Gastrocnemius medialis (tissue), 4 donors: ENCODE data around the gene PPP1R9B. TPM values are rescaled to one million over a fixed set of nuclear protein-coding genes. Genes with fewer than 3 reads are reported as not detected.

Experiments used
- ATAC-seq, 2 donors: fragments of 150-250 bp; one replicate each; pipeline ENCODE4 v1.9.1; 2016
- DNase-seq, 2 donors: peaks; one replicate each; pipeline ENCODE4 v3.0.0-alpha.2; 2019
- H3K27ac ChIP-seq, 4 donors: fragments of 200-600 bp; sonication (generic); 1 replicate in 1 of 4; 2 replicates in 3 of 4; pipeline ENCODE4 v1.5.1; 2016 to 2018; ENCODE audit warnings: mild to moderate bottlenecking in 2 of 4, moderate library complexity in 1 of 4
- H3K27me3 ChIP-seq, 3 donors: fragments of 200-600 bp; sonication (generic) in 2 of 3; 1 replicate in 1 of 3; 2 replicates in 2 of 3; pipeline versions ENCODE4 v1.5.1 to v1.6.0; 2016 to 2019; ENCODE audit warnings: mild to moderate bottlenecking in 1 of 3, moderate library complexity in 1 of 3
- H3K36me3 ChIP-seq, 2 donors: fragments of 200-600 bp; sonication (generic) in 1 of 2; one replicate each; pipeline ENCODE4 v1.5.1; 2017 to 2018
- H3K4me1 ChIP-seq, 2 donors: fragments of 200-600 bp; sonication (generic) in 1 of 2; one replicate each; pipeline ENCODE4 v1.5.1; 2016 to 2017; ENCODE audit warnings: mild to moderate bottlenecking in 2 of 2
- H3K4me3 ChIP-seq, 4 donors: fragments of 200-600 bp; sonication (generic) in 3 of 4; 1 replicate in 1 of 4; 2 replicates in 3 of 4; pipeline ENCODE4 v1.5.1; 2016 to 2019; ENCODE audit warnings: mild to moderate bottlenecking in 2 of 4
- H3K9me3 ChIP-seq, 3 donors: fragments of 200-600 bp; sonication (generic) in 2 of 3; 1 replicate in 1 of 3; 2 replicates in 2 of 3; pipeline ENCODE4 v1.5.1; 2016 to 2019
- POLR2A ChIP-seq, 2 donors: fragments of 450-650 bp; IDR thresholded peaks; one replicate each; pipeline ENCODE4 v1.6.1; 2017; ENCODE audit warnings: antibody characterized with exemption in 2 of 2, mild to moderate bottlenecking in 2 of 2, moderate library complexity in 2 of 2
- in situ Hi-C, 4 donors: fragments of 200-750 bp; cut with MboI; loops; one replicate each; pipeline versions ENCODE4 v1.15.0 to v1.8.0; 2017; ENCODE audit warnings: low sequenced_read_pairs in 4 of 4
- intact Hi-C: fragments of 100-400 bp; cut with DNase I; formaldehyde crosslinking; loops from one replicate; pipeline ENCODE4 v1.15.1; 2023; ENCODE audit warnings: low total_unique reads
- total RNA-seq, 4 donors: library from RNA; depleted of rRNA; stranded (reverse); fragments of >200 nt; gene quantifications; one replicate each; pipeline versions ENCODE4 v1.1.0 to v1.2.3, GENCODE V29; 2016
- TF ChIP-seq, protein P1 (sequence below), 5 experiments: fragments of 450-650 bp in 3 of 5; fragments of 200-600 bp in 2 of 5; sonication (generic) in 2 of 5; IDR thresholded peaks in 4 of 5; conservative IDR thresholded peaks in 1 of 5; 1 replicate in 4 of 5; 2 replicates in 1 of 5; pipeline ENCODE4 v1.5.1; 2016 to 2019; ENCODE audit warnings: antibody characterized with exemption in 5 of 5, mild to moderate bottlenecking in 3 of 5, moderate library complexity in 3 of 5

The PPP1R9B gene
- total RNA-seq, 4 donors from 2014 or later, result 4.7 to 18.8 (median 11.0) TPM

DNA sequence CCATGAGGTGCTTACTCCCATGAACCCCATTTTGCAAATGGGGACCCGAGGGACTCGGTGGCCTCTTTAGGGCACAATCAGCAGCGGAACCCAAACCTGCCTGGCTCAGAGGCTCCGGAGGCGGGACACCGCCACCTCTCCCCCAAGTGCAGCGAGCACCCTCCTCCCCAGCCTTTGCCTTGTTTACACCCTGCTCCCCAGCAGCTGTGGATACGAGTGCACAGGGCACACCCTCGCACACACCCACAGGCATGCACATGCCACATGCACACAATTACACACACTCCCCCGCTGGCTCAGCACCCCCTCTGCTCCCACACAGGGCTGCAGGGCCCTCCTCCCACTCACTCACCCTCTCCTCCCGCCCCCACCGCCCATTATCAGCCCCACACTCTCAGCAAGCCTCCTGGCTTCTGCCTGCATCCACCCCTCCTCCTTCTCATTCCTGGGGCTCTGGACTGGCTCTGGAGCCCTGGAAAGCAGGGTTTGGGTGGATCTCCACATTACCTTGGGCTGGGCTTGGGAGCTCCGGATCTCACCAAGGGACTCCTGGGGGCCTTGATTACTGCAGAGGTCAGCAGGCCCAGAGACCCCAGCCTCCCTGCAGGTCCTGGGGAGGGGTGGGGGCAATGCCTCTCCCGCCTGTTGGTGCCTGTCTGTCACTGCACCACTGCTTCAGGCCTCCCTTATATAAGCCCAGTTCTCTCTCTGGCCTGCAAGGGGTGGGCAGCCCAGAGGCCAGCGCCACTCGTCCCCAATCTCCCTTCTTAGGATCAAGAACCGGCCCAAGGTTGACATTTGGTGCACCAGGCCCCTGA is 48.9 kb downstream of the PPP1R9B start:
- Histone ChIP-seq H3K4me1 (peaks cover 70 to 79% of the 10 kb centered on the region in 2 donors), H3K36me3 (peaks cover 0 to 4% of the 10 kb centered on the region in 2 donors), H3K27me3 (no peaks in the 10 kb centered on the region), H3K4me3 (peak overlapping the region in 3 of 4 donors; percentile 25 to 38 (median 35)), H3K9me3 (no peaks in the 10 kb centered on the region), H3K27ac (peak overlapping the region; percentile 96 to 99 (median 98))
- DNase-seq, result peak in 1 of 2 donors; percentile 55
- TF ChIP-seq, protein P1, sequence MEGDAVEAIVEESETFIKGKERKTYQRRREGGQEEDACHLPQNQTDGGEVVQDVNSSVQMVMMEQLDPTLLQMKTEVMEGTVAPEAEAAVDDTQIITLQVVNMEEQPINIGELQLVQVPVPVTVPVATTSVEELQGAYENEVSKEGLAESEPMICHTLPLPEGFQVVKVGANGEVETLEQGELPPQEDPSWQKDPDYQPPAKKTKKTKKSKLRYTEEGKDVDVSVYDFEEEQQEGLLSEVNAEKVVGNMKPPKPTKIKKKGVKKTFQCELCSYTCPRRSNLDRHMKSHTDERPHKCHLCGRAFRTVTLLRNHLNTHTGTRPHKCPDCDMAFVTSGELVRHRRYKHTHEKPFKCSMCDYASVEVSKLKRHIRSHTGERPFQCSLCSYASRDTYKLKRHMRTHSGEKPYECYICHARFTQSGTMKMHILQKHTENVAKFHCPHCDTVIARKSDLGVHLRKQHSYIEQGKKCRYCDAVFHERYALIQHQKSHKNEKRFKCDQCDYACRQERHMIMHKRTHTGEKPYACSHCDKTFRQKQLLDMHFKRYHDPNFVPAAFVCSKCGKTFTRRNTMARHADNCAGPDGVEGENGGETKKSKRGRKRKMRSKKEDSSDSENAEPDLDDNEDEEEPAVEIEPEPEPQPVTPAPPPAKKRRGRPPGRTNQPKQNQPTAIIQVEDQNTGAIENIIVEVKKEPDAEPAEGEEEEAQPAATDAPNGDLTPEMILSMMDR (IDR thresholded peaks at IDR 0.05 in 4 of 5, conservative IDR thresholded peaks at IDR 0.05 in 1 of 5), result peak in 1 of 5 experiments; percentile 15
- TF ChIP-seq POLR2A (IDR thresholded peaks at IDR 0.05), result no peak
- intact Hi-C loops (no loop called here), in situ Hi-C loops (no loop called here)
- ATAC-seq, result peak; percentile 12 to 32

DNA sequence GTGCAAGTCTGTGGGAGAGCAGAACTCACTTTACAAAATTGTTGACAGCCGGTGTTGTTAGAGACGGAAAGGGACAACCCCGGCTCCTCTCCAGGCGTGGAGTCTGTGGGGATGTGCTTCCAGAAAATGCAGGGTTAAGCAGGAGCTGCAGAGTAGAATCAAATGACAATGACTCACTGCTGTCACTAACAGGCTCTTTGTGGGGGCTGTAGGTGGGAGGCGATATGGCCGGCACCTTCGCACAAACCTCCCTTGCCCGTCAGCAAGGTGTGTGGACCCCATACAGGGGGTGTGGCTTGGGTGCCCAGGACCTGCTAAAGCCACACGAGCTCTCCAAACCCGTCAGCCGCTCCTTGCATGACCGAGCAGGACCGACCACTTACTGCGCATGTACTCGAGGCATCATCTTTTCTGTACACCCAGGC is 49.5 kb downstream of the PPP1R9B start:
- ATAC-seq (peak; percentile 24 to 45), DNase-seq (peak in 1 of 2 donors; percentile 67)
- intact Hi-C loops (no loop called here), in situ Hi-C loops (no loop called here)
- TF ChIP-seq POLR2A (IDR thresholded peaks at IDR 0.05), result peak; percentile 22 to 44
- TF ChIP-seq, protein P1 (IDR thresholded peaks at IDR 0.05 in 4 of 5, conservative IDR thresholded peaks at IDR 0.05 in 1 of 5), result no peak
- H3K4me1 ChIP-seq, result peaks cover 77 to 86% of the 10 kb centered on the region in 2 donors
- H3K27ac ChIP-seq, result peak overlapping the region; percentile 96 to 99 (median 98)
- H3K4me3 ChIP-seq, result peak overlapping the region; percentile 9 to 38 (median 30)
- no peaks in the 10 kb centered on the region for H3K36me3 ChIP-seq
- H3K27me3 ChIP-seq, result no peaks in the 10 kb centered on the region
- H3K9me3 ChIP-seq, result no peaks in the 10 kb centered on the region

DNA sequence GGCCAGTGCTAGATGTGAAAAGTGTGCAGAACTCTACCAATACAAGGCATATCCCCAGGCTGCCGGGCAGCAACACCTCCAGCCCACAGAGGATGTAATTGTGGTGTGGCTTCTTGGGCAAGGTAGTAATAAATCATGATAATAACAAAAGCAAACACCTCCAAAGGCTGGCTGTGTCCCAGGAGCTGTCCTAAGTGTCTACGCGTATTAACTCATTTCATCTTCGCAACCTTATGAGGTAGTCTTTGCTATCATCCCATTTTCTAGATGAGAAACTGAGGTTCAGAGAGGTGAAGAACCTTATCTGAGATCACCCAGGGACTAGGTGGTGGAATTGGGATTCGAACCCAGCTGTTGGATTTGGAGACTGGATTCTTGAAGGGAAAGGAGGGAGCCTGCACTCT is 50.0 kb downstream of the PPP1R9B start:
- ATAC-seq (no peak), DNase-seq (no peak)
- Histone ChIP-seq H3K9me3 (no peaks in the 10 kb centered on the region), H3K4me1 (peaks cover 78 to 88% of the 10 kb centered on the region in 2 donors), H3K27ac (peak overlapping the region; percentile 96 to 99 (median 98)), H3K36me3 (no peaks in the 10 kb centered on the region), H3K27me3 (no peaks in the 10 kb centered on the region), H3K4me3 (peak overlapping the region in 3 of 4 donors; percentile 9 to 35 (median 25))
- TF ChIP-seq POLR2A (IDR thresholded peaks at IDR 0.05), result no peak
- TF ChIP-seq, protein P1 (IDR thresholded peaks at IDR 0.05 in 4 of 5, conservative IDR thresholded peaks at IDR 0.05 in 1 of 5), result no peak
- intact Hi-C loops, result no loop called here
- in situ Hi-C loops, result no loop called here

DNA sequence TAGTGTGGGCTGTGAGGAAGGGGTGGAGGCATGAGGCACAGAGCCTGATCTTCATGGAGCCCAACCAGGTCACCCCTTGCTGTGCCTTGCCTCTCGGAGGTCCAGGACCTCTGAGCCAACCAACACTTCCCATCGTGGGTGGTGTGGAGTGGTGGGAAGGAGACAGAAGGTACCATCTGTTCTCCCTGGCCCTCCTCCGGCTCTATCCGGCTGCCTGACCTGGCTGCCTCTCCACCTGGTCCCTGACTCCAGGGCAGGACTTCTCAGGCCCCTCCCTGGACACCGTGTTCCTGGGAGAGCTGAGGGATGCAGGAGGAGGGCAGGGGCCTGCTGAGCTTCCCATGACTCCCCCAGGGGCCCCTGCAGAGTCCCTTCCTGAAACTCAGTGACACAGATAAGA is 51.5 kb downstream of the PPP1R9B start:
- in situ Hi-C loops, result no loop called here

More for the DNA sequence above, 51.5 kb downstream of the PPP1R9B start:
- DNase-seq (peak; percentile 59 to 77), ATAC-seq (no peak)
- Histone ChIP-seq H3K9me3 (no peaks in the 10 kb centered on the region), H3K27me3 (no peaks in the 10 kb centered on the region), H3K27ac (peak overlapping the region; percentile 96 to 99 (median 98)), H3K4me1 (peaks cover 83% of the 10 kb centered on the region in 2 donors), H3K36me3 (no peaks in the 10 kb centered on the region), H3K4me3 (no peak overlapping the region)
- TF ChIP-seq, protein P1 (IDR thresholded peaks at IDR 0.05 in 4 of 5, conservative IDR thresholded peaks at IDR 0.05 in 1 of 5), result no peak
- TF ChIP-seq POLR2A (IDR thresholded peaks at IDR 0.05), result peak; percentile 36 to 43
- intact Hi-C loops, result loop anchor here (10.0 kb wide), 2 partner anchors 196 to 326 kb away; partner anchors contain the start of gene ACSF2
